ENCODE results near the gene EPS8L3. TPM values are rescaled to one million over a fixed set of nuclear protein-coding genes. Genes with fewer than 3 reads are reported as not detected.

EPS8L3 gene
- total and polyA plus RNA-seq, 2 of the 8 experiments (the other 6 are each of a cell fraction or from before 2014, with no cell fraction given), result not detected

GRCh38 chr1:109756848-109757521 is 6.7 kb downstream of the EPS8L3 start:
- Histone ChIP-seq H3K27me3 (replicated peaks in 1 of 4; ENCODE audit: control insufficient read depth in 3 of 4, extremely low read depth in 1 of 4, insufficient read depth in 3 of 4, low read length in 3 of 4) (no peaks in the 10 kb centered on the region), H2BK12ac (ENCODE audit: low read depth, low read length) (no peak overlapping the region), H3K27ac (ENCODE audit: low read depth, low read length) (no peak overlapping the region), H4K5ac (ENCODE audit: insufficient read length, low read depth, low read length) (no peak overlapping the region), H3K23ac (ENCODE audit: insufficient read length) (no peak overlapping the region), H4K8ac (ENCODE audit: extremely low read depth, insufficient read depth, low read length) (no peak overlapping the region), H2BK5ac (ENCODE audit: low read depth, low read length) (no peak overlapping the region), H2AK5ac (ENCODE audit: low read depth, low read length) (no peak overlapping the region), H3K79me1 (ENCODE audit: low read depth, low read length) (no peaks in the 10 kb centered on the region), H2BK120ac (replicated peaks; ENCODE audit: low read depth, low read length) (no peak overlapping the region), H3K23me2 (ENCODE audit: low read depth, low read length) (no peaks in the 10 kb centered on the region), H3K18ac (ENCODE audit: extremely low read depth, low read length) (no peak overlapping the region), H3K4me1 (replicated peaks in 1 of 4; ENCODE audit: control insufficient read depth in 3 of 4, insufficient read depth in 4 of 4, low read length in 3 of 4) (no peaks in the 10 kb centered on the region), H3K4me2 (ENCODE audit: insufficient read depth in 1 of 2, low read depth in 2 of 2, low read length in 2 of 2) (no peak overlapping the region), H3K56ac (replicated peaks; ENCODE audit: insufficient read length, low read depth, low read length) (no peak overlapping the region), H2AFZ (ENCODE audit: low read length) (no peak overlapping the region), H2BK15ac (ENCODE audit: low read length) (no peak overlapping the region), H2BK20ac (ENCODE audit: low read length) (no peak overlapping the region), H3K4me3 (ENCODE audit: extremely low read depth in 1 of 4, insufficient read depth in 2 of 4, low read depth in 3 of 4, low read length in 4 of 4) (no peak overlapping the region), H3K4ac (replicated peaks; ENCODE audit: insufficient read length, low read depth, low read length) (no peak overlapping the region), H3K79me2 (ENCODE audit: control insufficient read depth in 1 of 2, insufficient read depth in 2 of 2, low read length in 2 of 2) (no peaks in the 10 kb centered on the region), H4K91ac (replicated peaks; ENCODE audit: insufficient read length, low read length) (no peak overlapping the region), H3K14ac (ENCODE audit: insufficient read length) (no peak overlapping the region), H3K36me3 (ENCODE audit: control insufficient read depth in 2 of 4, insufficient read depth in 4 of 4, low read length in 3 of 4) (no peaks in the 10 kb centered on the region), H3K9me3 (ENCODE audit: insufficient read depth in 2 of 2, low read depth in 1 of 2, low read length in 1 of 2) (no peaks in the 10 kb centered on the region), H3K9ac (replicated peaks in 1 of 4; ENCODE audit: extremely low read depth in 1 of 4, low read depth in 3 of 4, low read length in 3 of 4) (no peak overlapping the region), H4K20me1 (replicated peaks in 1 of 2; ENCODE audit: control insufficient read depth in 1 of 2, insufficient read depth in 2 of 2, low read length in 2 of 2) (no peaks in the 10 kb centered on the region)
- FAIRE-seq (no peak), DNase-seq (ENCODE audit: low read depth in 1 of 2, low spot score in 2 of 2) (peak in 1 of 2 experiments; percentile 32)
- TF ChIP-seq USF2 (IDR thresholded peaks at IDR 0.05; ENCODE audit: low read length) (no peak), FOSL1 (IDR thresholded peaks at IDR 0.05; ENCODE audit: insufficient read depth, low read depth, low read length) (no peak), BRCA1 (IDR thresholded peaks at IDR 0.05; ENCODE audit: low read depth, low read length) (no peak), CBX5 (IDR thresholded peaks at IDR 0.05; ENCODE audit: low read depth, low read length) (no peak)
- ChIA-PET CTCF (ENCODE audit: partially characterized antibody) (interaction anchor here (0.6 to 1.9 kb wide), 6 partner anchors 8 to 117 kb away, joined by 3 to 8 read pairs (median 3); no protein-coding TSS in a partner anchor), POLR2A (ENCODE audit: partially characterized antibody) (interaction anchor here (1.4 kb wide), 1 partner anchor 209 kb away, joined by 3 read pairs; the partner anchor contains the start of gene GNAI3)
- WGBS, 2 experiments (ENCODE audit: extremely low coverage in 1 of 2, insufficient coverage in 1 of 2, insufficient read length in 1 of 2, insufficient replicate concordance in 2 of 2, low coverage in 1 of 2, low lambda C conversion rate in 2 of 2, missing lambda C conversion rate in 1 of 2), result 86% methylated on average over 6 of the region's 7 CpGs; no CpG with 5 or more reads in 1 of the 2 experiments

Data from H1 (cell line).